Measurements from ENCODE around the gene EPHB2.

The EPHB2 gene

GRCh38 chr1:22815421-22816066 lies 104.9 kb downstream of the EPHB2 start:
- no peak for DNase-seq (ENCODE audit: extremely low read depth in 1 of 2, low read depth in 1 of 2)

GRCh38 chr1:22816067-22816775 lies 105.6 kb downstream of the EPHB2 start:
- no peak for DNase-seq (ENCODE audit: extremely low read depth in 1 of 2, low read depth in 1 of 2)

- DNase-seq (ENCODE audit: extremely low read depth in 1 of 2, low read depth in 1 of 2), result no peak
Observed at GRCh38 chr1:22816803-22817202, 106.2 kb downstream of the EPHB2 start.

GRCh38 chr1:22817462-22817861 lies 106.8 kb downstream of the EPHB2 start:
- DNase-seq (ENCODE audit: extremely low read depth in 1 of 2, low read depth in 1 of 2), result no peak

- no peak for DNase-seq (ENCODE audit: extremely low read depth in 1 of 2, low read depth in 1 of 2)
Observed at GRCh38 chr1:22818061-22818770, 107.6 kb downstream of the EPHB2 start.

- DNase-seq (ENCODE audit: extremely low read depth in 1 of 2, low read depth in 1 of 2), result no peak
Observed at GRCh38 chr1:22819361-22819760, 108.7 kb downstream of the EPHB2 start.

- DNase-seq (ENCODE audit: extremely low read depth in 1 of 2, low read depth in 1 of 2), result no peak
Observed at GRCh38 chr1:22821027-22821426, 110.4 kb downstream of the EPHB2 start.

- DNase-seq (ENCODE audit: extremely low read depth in 1 of 2, low read depth in 1 of 2), result no peak
Observed at GRCh38 chr1:22822371-22822770, 111.7 kb downstream of the EPHB2 start.

- no peak for DNase-seq (ENCODE audit: extremely low read depth in 1 of 2, low read depth in 1 of 2)
Observed at GRCh38 chr1:22824466-22824865, 113.8 kb downstream of the EPHB2 start.

GRCh38 chr1:22824975-22825374 lies 114.3 kb downstream of the EPHB2 start:
- no peak for DNase-seq (ENCODE audit: extremely low read depth in 1 of 2, low read depth in 1 of 2)

- DNase-seq (ENCODE audit: extremely low read depth in 1 of 2, low read depth in 1 of 2), result no peak
Observed at GRCh38 chr1:22825486-22826189, 115.0 kb downstream of the EPHB2 start.

- no peak for DNase-seq (ENCODE audit: extremely low read depth in 1 of 2, low read depth in 1 of 2)
Observed at GRCh38 chr1:22826604-22827580, 116.3 kb downstream of the EPHB2 start.

- DNase-seq (ENCODE audit: extremely low read depth in 1 of 2, low read depth in 1 of 2), result no peak
Observed at GRCh38 chr1:22827666-22828483, 117.2 kb downstream of the EPHB2 start.

GRCh38 chr1:22828484-22829308 lies 118.1 kb downstream of the EPHB2 start:
- DNase-seq (ENCODE audit: extremely low read depth in 1 of 2, low read depth in 1 of 2), result no peak

- no peak for DNase-seq (ENCODE audit: extremely low read depth in 1 of 2, low read depth in 1 of 2)
Observed at GRCh38 chr1:22829309-22829989, 118.8 kb downstream of the EPHB2 start.

GRCh38 chr1:22830041-22830566 lies 119.5 kb downstream of the EPHB2 start:
- DNase-seq (ENCODE audit: extremely low read depth in 1 of 2, low read depth in 1 of 2), result no peak

GRCh38 chr1:22830757-22831340 lies 120.2 kb downstream of the EPHB2 start:
- no peak for DNase-seq (ENCODE audit: extremely low read depth in 1 of 2, low read depth in 1 of 2)

All from stimulated activated CD8-positive, alpha-beta memory T cell treated with anti-CD3 and anti-CD28 coated beads, Interleukin-7, amount 100 ng/mL, for 48 hours (primary cell).